ENCODE data around the gene TRIM7. TPM values are rescaled to one million over a fixed set of nuclear protein-coding genes. Genes with fewer than 3 reads are reported as not detected.
"Not testable (repeated sequence)": the region's sequence is repeated elsewhere in the genome, so short reads cannot be mapped to it uniquely, and the experiment has no call there.

Gene TRIM7
- total and polyA plus RNA-seq, 7 experiments from 2014 or later, result 0.28 to 6.1 (median 3.2) TPM; not detected in 1

GRCh38 chr5:181166812-181167733 lies 37.9 kb downstream of the TRIM7 start:
- peaks cover 18 to 68% (median 56%) of the 10 kb centered on the region in 7 donors for H3K4me1 Mint-ChIP-seq

GRCh38 chr5:181164076-181164952 lies 40.7 kb downstream of the TRIM7 start:
- ChIA-PET CTCF (interaction anchor here (0.8 kb wide), 1 partner anchor 17 kb away, joined by 4 read pairs; no protein-coding TSS in a partner anchor), POLR2A (interaction anchor here (0.7 to 2.5 kb wide), 6 partner anchors 9 to 28 kb away, joined by 3 to 7 read pairs (median 4); no protein-coding TSS in a partner anchor)
- H3K9me3 ChIP-seq (ENCODE audit: control insufficient read depth in 2 of 3, low read length in 3 of 3), result no peaks in the 10 kb centered on the region
- H3K36me3 ChIP-seq (ENCODE audit: control insufficient read depth in 2 of 3, insufficient read depth in 3 of 3, low read length in 3 of 3), result no peaks in the 10 kb centered on the region
- ATAC-seq (no peak), DNase-seq (peak in 2 of 9 donors; percentile 35 to 40)
- H3K27ac ChIP-seq (ENCODE audit: low read depth, low read length), result no peak overlapping the region
- peaks cover 25 to 62% (median 47%) of the 10 kb centered on the region in 5 donors for H3K27me3 Mint-ChIP-seq
- peak overlapping the region; percentile 38 to 99 (median 93) for H3K27ac Mint-ChIP-seq
- peaks cover 0 to 5% (median 0%) of the 10 kb centered on the region in 5 donors for H3K36me3 Mint-ChIP-seq
- peaks cover 16 to 65% (median 50%) of the 10 kb centered on the region in 7 donors for H3K4me1 Mint-ChIP-seq
- H3K4me1 ChIP-seq (ENCODE audit: control insufficient read depth in 2 of 2, insufficient read depth in 2 of 2, low read length in 2 of 2), result peaks cover 15 to 19% of the 10 kb centered on the region in 2 donors
- intact Hi-C loops (cut with micrococcal nuclease), result no loop called here
- H3K9me3 Mint-ChIP-seq, result peaks cover 0 to 11% (median 0%) of the 10 kb centered on the region in 11 donors
- H3K4me3 ChIP-seq (ENCODE audit: low read length), result no peak overlapping the region
- peak overlapping the region in 9 of 10 donors; percentile 61 to 91 (median 76) for H3K4me3 Mint-ChIP-seq
- peaks cover 0 to 13% of the 10 kb centered on the region in 2 donors for H3K27me3 ChIP-seq (ENCODE audit: control insufficient read depth in 2 of 2, insufficient read depth in 2 of 2, low read length in 2 of 2)

More at GRCh38 chr5:181166812-181167733, 37.9 kb downstream of the TRIM7 start:
- no peak overlapping the region for H3K27ac ChIP-seq (ENCODE audit: low read depth, low read length)
- Mint-ChIP-seq H3K4me3 (no peak overlapping the region), H3K9me3 (peaks cover 0 to 20% (median 0%) of the 10 kb centered on the region in 11 donors), H3K36me3 (peaks cover 0 to 9% (median 0%) of the 10 kb centered on the region in 5 donors), H3K27ac (peak overlapping the region in 3 of 9 donors; percentile 12 to 63 (median 44)), H3K27me3 (peaks cover 41 to 79% (median 72%) of the 10 kb centered on the region in 5 donors)
- ChIA-PET CTCF (no interaction called here), POLR2A (interaction anchor here (0.8 to 1.6 kb wide), 2 partner anchors 55 to 109 kb away, joined by 3 to 6 read pairs; partner anchors contain the start of gene TRIM41)
- peaks cover 6 to 26% of the 10 kb centered on the region in 2 donors for H3K27me3 ChIP-seq (ENCODE audit: control insufficient read depth in 2 of 2, insufficient read depth in 2 of 2, low read length in 2 of 2)
- H3K4me1 ChIP-seq (ENCODE audit: control insufficient read depth in 2 of 2, insufficient read depth in 2 of 2, low read length in 2 of 2), result peaks cover 0 to 7% of the 10 kb centered on the region in 2 donors
- DNase-seq, result no peak
- no peak for ATAC-seq
- no peaks in the 10 kb centered on the region for H3K36me3 ChIP-seq (ENCODE audit: control insufficient read depth in 2 of 3, insufficient read depth in 3 of 3, low read length in 3 of 3)
- intact Hi-C loops (cut with micrococcal nuclease), result no loop called here
- H3K9me3 ChIP-seq (ENCODE audit: control insufficient read depth in 2 of 3, low read length in 3 of 3), result no peaks in the 10 kb centered on the region
- H3K4me3 ChIP-seq (ENCODE audit: low read length), result no peak overlapping the region

- DNase-seq (peak in 1 of 9 donors; percentile 35), ATAC-seq (no peak)
- no peak overlapping the region for H3K4me3 ChIP-seq (ENCODE audit: low read length)
- peaks cover 16 to 63% (median 47%) of the 10 kb centered on the region in 7 donors for H3K4me1 Mint-ChIP-seq
- intact Hi-C loops (cut with micrococcal nuclease), result no loop called here
- no peaks in the 10 kb centered on the region for H3K9me3 ChIP-seq (ENCODE audit: control insufficient read depth in 2 of 3, low read length in 3 of 3)
- ChIA-PET CTCF (interaction anchor here (0.8 kb wide), 1 partner anchor 18 kb away, joined by 4 read pairs; no protein-coding TSS in a partner anchor), POLR2A (interaction anchor here (1.2 to 2.5 kb wide), 2 partner anchors 10 to 26 kb away, joined by 3 to 6 read pairs; no protein-coding TSS in a partner anchor)
- H3K27ac ChIP-seq (ENCODE audit: low read depth, low read length), result no peak overlapping the region
- peaks cover 0 to 7% (median 0%) of the 10 kb centered on the region in 11 donors for H3K9me3 Mint-ChIP-seq
- peak overlapping the region in 9 of 10 donors; percentile 61 to 91 (median 76) for H3K4me3 Mint-ChIP-seq
- peaks cover 15 to 19% of the 10 kb centered on the region in 2 donors for H3K4me1 ChIP-seq (ENCODE audit: control insufficient read depth in 2 of 2, insufficient read depth in 2 of 2, low read length in 2 of 2)
- H3K36me3 ChIP-seq (ENCODE audit: control insufficient read depth in 2 of 3, insufficient read depth in 3 of 3, low read length in 3 of 3), result no peaks in the 10 kb centered on the region
- peaks cover 0 to 5% (median 0%) of the 10 kb centered on the region in 5 donors for H3K36me3 Mint-ChIP-seq
- H3K27me3 Mint-ChIP-seq, result peaks cover 19 to 55% (median 40%) of the 10 kb centered on the region in 5 donors
- peak overlapping the region; percentile 38 to 99 (median 93) for H3K27ac Mint-ChIP-seq
- peaks cover 0 to 7% of the 10 kb centered on the region in 2 donors for H3K27me3 ChIP-seq (ENCODE audit: control insufficient read depth in 2 of 2, insufficient read depth in 2 of 2, low read length in 2 of 2)
Observed at GRCh38 chr5:181163487-181164075, 41.4 kb downstream of the TRIM7 start.

GRCh38 chr5:181161534-181162175 lies 43.3 kb downstream of the TRIM7 start:
- no peaks in the 10 kb centered on the region for H3K27me3 ChIP-seq (ENCODE audit: control insufficient read depth in 2 of 2, insufficient read depth in 2 of 2, low read length in 2 of 2)
- CTCF ChIA-PET, result no interaction called here
- peak overlapping the region; percentile 62 for H3K4me3 ChIP-seq (ENCODE audit: low read length)
- peak overlapping the region; percentile 84 for H3K27ac ChIP-seq (ENCODE audit: low read depth, low read length)
- ATAC-seq, result no peak
- peaks cover 15 to 19% of the 10 kb centered on the region in 2 donors for H3K4me1 ChIP-seq (ENCODE audit: control insufficient read depth in 2 of 2, insufficient read depth in 2 of 2, low read length in 2 of 2)
- H3K4me1 Mint-ChIP-seq, result peaks cover 13 to 47% (median 35%) of the 10 kb centered on the region in 7 donors
- intact Hi-C loops (cut with micrococcal nuclease), result loop anchor here in 1 of 2 donors (2.0 kb wide), 3 partner anchors 27 to 359 kb away; partner anchors contain the start of gene MGAT1
- peaks cover 0 to 6% (median 0%) of the 10 kb centered on the region in 11 donors for H3K9me3 Mint-ChIP-seq
- no peaks in the 10 kb centered on the region for H3K36me3 ChIP-seq (ENCODE audit: control insufficient read depth in 2 of 3, insufficient read depth in 3 of 3, low read length in 3 of 3)
- peaks cover under 1 to 36% (median 31%) of the 10 kb centered on the region in 5 donors for H3K27me3 Mint-ChIP-seq
- H3K36me3 Mint-ChIP-seq, result peaks cover 0 to 5% (median 0%) of the 10 kb centered on the region in 5 donors
- peak overlapping the region in 8 of 9 donors; percentile 47 to 99 (median 96) for H3K27ac Mint-ChIP-seq
- DNase-seq, result no peak
- POLR2A ChIA-PET, result interaction anchor here (1.0 to 2.5 kb wide), 2 partner anchors 11 to 100 kb away, joined by 3 to 6 read pairs; no protein-coding TSS in a partner anchor
- peak overlapping the region in 9 of 10 donors; percentile 68 to 83 (median 78) for H3K4me3 Mint-ChIP-seq
- H3K9me3 ChIP-seq (ENCODE audit: control insufficient read depth in 2 of 3, low read length in 3 of 3), result no peaks in the 10 kb centered on the region

GRCh38 chr5:181160755-181161533 lies 44.1 kb downstream of the TRIM7 start:
- peaks cover 15 to 19% of the 10 kb centered on the region in 2 donors for H3K4me1 ChIP-seq (ENCODE audit: control insufficient read depth in 2 of 2, insufficient read depth in 2 of 2, low read length in 2 of 2)
- H3K9me3 ChIP-seq (ENCODE audit: control insufficient read depth in 2 of 3, low read length in 3 of 3); H3K36me3 ChIP-seq (ENCODE audit: control insufficient read depth in 2 of 3, insufficient read depth in 3 of 3, low read length in 3 of 3); H3K27me3 ChIP-seq (ENCODE audit: control insufficient read depth in 2 of 2, insufficient read depth in 2 of 2, low read length in 2 of 2); H3K36me3 Mint-ChIP-seq; H3K9me3 Mint-ChIP-seq: not testable (repeated sequence)
- intact Hi-C loops (cut with micrococcal nuclease), result loop anchor here (1.0 to 2.0 kb wide), 4 partner anchors 28 to 358 kb away; partner anchors contain the start of gene MGAT1 (in 1 of the 2)
- Mint-ChIP-seq H3K27ac (peak overlapping the region in 8 of 9 donors; percentile 47 to 99 (median 96)), H3K4me3 (peak overlapping the region; percentile 73 to 83 (median 78)), H3K4me1 (peaks cover 13 to 40% (median 34%) of the 10 kb centered on the region in 7 donors), H3K27me3 (peaks cover 0 to 32% (median 26%) of the 10 kb centered on the region in 5 donors)
- POLR2A ChIA-PET, result interaction anchor here (1.0 kb wide), 1 partner anchor 101 kb away, joined by 3 read pairs; no protein-coding TSS in a partner anchor
- ATAC-seq (peak; percentile 26), DNase-seq (peak; percentile 35 to 74 (median 61))
- H3K4me3 ChIP-seq (ENCODE audit: low read length), result peak overlapping the region; percentile 62
- CTCF ChIA-PET, result interaction anchor here (0.6 to 1.4 kb wide), 4 partner anchors 30 to 610 kb away, joined by 3 to 8 read pairs (median 4); no protein-coding TSS in a partner anchor
- peak overlapping the region; percentile 84 for H3K27ac ChIP-seq (ENCODE audit: low read depth, low read length)

All from naive thymus-derived CD4-positive, alpha-beta T cell (primary cell).